BLaER1 (cell line): ENCODE results near the gene HSPB6.

Experiments
- H3K27ac ChIP-seq: shearing (Covaris generic); formaldehyde crosslinking; 2 replicates; pipeline ENCODE4 v1.8.1; 2022
- H3K27me3 ChIP-seq: shearing (Covaris generic); formaldehyde crosslinking; 2 replicates; pipeline ENCODE4 v1.8.1; 2022
- H3K36me3 ChIP-seq: shearing (Covaris generic); formaldehyde crosslinking; 2 replicates; pipeline ENCODE4 v1.8.1; 2022
- H3K4me1 ChIP-seq: shearing (Covaris generic); formaldehyde crosslinking; 2 replicates; pipeline ENCODE4 v1.8.1; 2022
- H3K4me2 ChIP-seq: shearing (Covaris generic); formaldehyde crosslinking; 2 replicates; pipeline ENCODE4 v1.8.1; 2022
- H3K4me3 ChIP-seq: shearing (Covaris generic); formaldehyde crosslinking; 2 replicates; pipeline ENCODE4 v1.8.1; 2022
- H3K9ac ChIP-seq: shearing (Covaris generic); formaldehyde crosslinking; 2 replicates; pipeline ENCODE4 v1.8.1; 2022
- H3K9me3 ChIP-seq: shearing (Covaris generic); formaldehyde crosslinking; 2 replicates; pipeline ENCODE4 v1.8.1; 2022
- H4K20me1 ChIP-seq: shearing (Covaris generic); formaldehyde crosslinking; 2 replicates; pipeline ENCODE4 v1.8.1; 2022
- Cebpa-rat ChIP-seq: shearing (Covaris generic); IDR thresholded peaks from 2 replicates; pipeline ENCODE4 v1.8.1; 2022

The HSPB6 gene

GRCh38 chr19:35755131-35755549, 1.7 kb downstream of the HSPB6 start:
- no peak overlapping the region for H3K4me2 ChIP-seq
- H4K20me1 ChIP-seq = peaks cover 11% of the 10 kb centered on the region
- no peak overlapping the region for H3K27ac ChIP-seq
- H3K9me3 ChIP-seq = no peaks in the 10 kb centered on the region
- TF ChIP-seq Cebpa-rat = no peak
- no peak overlapping the region for H3K9ac ChIP-seq
- peaks cover 34% of the 10 kb centered on the region for H3K4me1 ChIP-seq
- no peaks in the 10 kb centered on the region for H3K27me3 ChIP-seq
- peaks cover 40% of the 10 kb centered on the region for H3K36me3 ChIP-seq
- no peak overlapping the region for H3K4me3 ChIP-seq

- TF ChIP-seq Cebpa-rat = no peak
- H3K36me3 ChIP-seq = peaks cover 34% of the 10 kb centered on the region
- H4K20me1 ChIP-seq = peaks cover 7% of the 10 kb centered on the region
- H3K27ac ChIP-seq = no peak overlapping the region
- no peak overlapping the region for H3K4me2 ChIP-seq
- no peak overlapping the region for H3K9ac ChIP-seq
- no peak overlapping the region for H3K4me3 ChIP-seq
- H3K27me3 ChIP-seq = no peaks in the 10 kb centered on the region
- H3K4me1 ChIP-seq = peaks cover 34% of the 10 kb centered on the region
- no peaks in the 10 kb centered on the region for H3K9me3 ChIP-seq
Observed at GRCh38 chr19:35754370-35755130, 2.3 kb downstream of the HSPB6 start.

- Histone ChIP-seq H3K9me3 (no peaks in the 10 kb centered on the region), H3K4me2 (no peak overlapping the region), H3K36me3 (peaks cover 34% of the 10 kb centered on the region), H4K20me1 (no peaks in the 10 kb centered on the region), H3K4me3 (no peak overlapping the region), H3K4me1 (peaks cover 34% of the 10 kb centered on the region), H3K9ac (no peak overlapping the region), H3K27ac (no peak overlapping the region), H3K27me3 (no peaks in the 10 kb centered on the region)
- no peak for TF ChIP-seq Cebpa-rat
Observed at GRCh38 chr19:35753634-35754369, 3.0 kb downstream of the HSPB6 start.

GRCh38 chr19:35752746-35753350, 4.0 kb downstream of the HSPB6 start:
- H3K27ac ChIP-seq = no peak overlapping the region
- H3K4me1 ChIP-seq = peaks cover 34% of the 10 kb centered on the region
- no peak overlapping the region for H3K9ac ChIP-seq
- H3K4me3 ChIP-seq = no peak overlapping the region
- no peaks in the 10 kb centered on the region for H3K27me3 ChIP-seq
- peaks cover 34% of the 10 kb centered on the region for H3K36me3 ChIP-seq
- no peak for TF ChIP-seq Cebpa-rat
- no peaks in the 10 kb centered on the region for H3K9me3 ChIP-seq
- no peak overlapping the region for H3K4me2 ChIP-seq
- H4K20me1 ChIP-seq = no peaks in the 10 kb centered on the region

GRCh38 chr19:35751839-35752745, 4.7 kb downstream of the HSPB6 start:
- H3K4me3 ChIP-seq = no peak overlapping the region
- H3K27me3 ChIP-seq = no peaks in the 10 kb centered on the region
- H3K27ac ChIP-seq = no peak overlapping the region
- no peaks in the 10 kb centered on the region for H4K20me1 ChIP-seq
- no peak overlapping the region for H3K4me2 ChIP-seq
- H3K9ac ChIP-seq = no peak overlapping the region
- no peak for TF ChIP-seq Cebpa-rat
- no peaks in the 10 kb centered on the region for H3K9me3 ChIP-seq
- peaks cover 34% of the 10 kb centered on the region for H3K36me3 ChIP-seq
- H3K4me1 ChIP-seq = peaks cover 38% of the 10 kb centered on the region

GRCh38 chr19:35750167-35750566, 6.7 kb downstream of the HSPB6 start:
- H3K27ac ChIP-seq = no peak overlapping the region; the same call in 1 of the 2 replicates
- peak overlapping the region; percentile 90 for H3K4me2 ChIP-seq
- peak overlapping the region; percentile 53 for H3K9ac ChIP-seq

GRCh38 chr19:35748106-35749020, 8.5 kb downstream of the HSPB6 start, which contains the start of gene LIN37:
Gene LIN37 (plus strand): TSS chr19:35748576. CDS start chr19:35748725, 149 bp downstream.
- H3K4me1 ChIP-seq = peaks cover 58% of the 10 kb centered on the region

More at GRCh38 chr19:35750167-35750566, 6.7 kb downstream of the HSPB6 start:
- Histone ChIP-seq H3K4me3 (no peak overlapping the region), H3K27me3 (no peaks in the 10 kb centered on the region), H3K9me3 (no peaks in the 10 kb centered on the region), H3K36me3 (peaks cover 29% of the 10 kb centered on the region), H3K4me1 (peaks cover 45% of the 10 kb centered on the region), H4K20me1 (no peaks in the 10 kb centered on the region)
- TF ChIP-seq Cebpa-rat = no peak

GRCh38 chr19:35746531-35746930, 10.3 kb downstream of the HSPB6 start:
- no peaks in the 10 kb centered on the region for H3K27me3 ChIP-seq
- 0 out of 2 replicates have a peak overlapping the region, but pooled peaks have one; percentile 94 for H3K27ac ChIP-seq
- H3K9ac ChIP-seq = peak overlapping the region; percentile 79
- H4K20me1 ChIP-seq = no peaks in the 10 kb centered on the region
- peak overlapping the region; percentile 94 for H3K4me2 ChIP-seq
- no peaks in the 10 kb centered on the region for H3K9me3 ChIP-seq
- peaks cover 76% of the 10 kb centered on the region for H3K4me1 ChIP-seq
- H3K36me3 ChIP-seq = no peaks in the 10 kb centered on the region
- TF ChIP-seq Cebpa-rat = no peak
- peak overlapping the region; percentile 74 for H3K4me3 ChIP-seq

More at GRCh38 chr19:35748106-35749020, 8.5 kb downstream of the HSPB6 start, which contains the start of gene LIN37:
- Histone ChIP-seq H3K27me3 (no peaks in the 10 kb centered on the region), H3K9me3 (no peaks in the 10 kb centered on the region), H3K9ac (peak within 1 kb of the TSS; percentile 81), H3K27ac (peak within 1 kb of the TSS; percentile 66), H3K4me2 (peak within 1 kb of the TSS; percentile 94), H3K4me3 (peak within 1 kb of the TSS; percentile 81), H4K20me1 (no peaks in the 10 kb centered on the region), H3K36me3 (peaks cover 17% of the 10 kb centered on the region)
- TF ChIP-seq Cebpa-rat = peak; percentile 95
